GM18870 (cell line): ENCODE results near the gene WNK1.
"Not testable (repeated sequence)": the region's sequence is repeated elsewhere in the genome, so short reads cannot be mapped to it uniquely, and the experiment has no call there.

ENCODE experiments used
- ATAC-seq: cut with Tn5 transposase; IDR thresholded peaks from one replicate; pipeline ENCODE4 v1.9.1; 2021; ENCODE audit warnings: moderate library complexity; ENCODE audit not compliant: unreplicated experiment

WNK1 gene

DNA sequence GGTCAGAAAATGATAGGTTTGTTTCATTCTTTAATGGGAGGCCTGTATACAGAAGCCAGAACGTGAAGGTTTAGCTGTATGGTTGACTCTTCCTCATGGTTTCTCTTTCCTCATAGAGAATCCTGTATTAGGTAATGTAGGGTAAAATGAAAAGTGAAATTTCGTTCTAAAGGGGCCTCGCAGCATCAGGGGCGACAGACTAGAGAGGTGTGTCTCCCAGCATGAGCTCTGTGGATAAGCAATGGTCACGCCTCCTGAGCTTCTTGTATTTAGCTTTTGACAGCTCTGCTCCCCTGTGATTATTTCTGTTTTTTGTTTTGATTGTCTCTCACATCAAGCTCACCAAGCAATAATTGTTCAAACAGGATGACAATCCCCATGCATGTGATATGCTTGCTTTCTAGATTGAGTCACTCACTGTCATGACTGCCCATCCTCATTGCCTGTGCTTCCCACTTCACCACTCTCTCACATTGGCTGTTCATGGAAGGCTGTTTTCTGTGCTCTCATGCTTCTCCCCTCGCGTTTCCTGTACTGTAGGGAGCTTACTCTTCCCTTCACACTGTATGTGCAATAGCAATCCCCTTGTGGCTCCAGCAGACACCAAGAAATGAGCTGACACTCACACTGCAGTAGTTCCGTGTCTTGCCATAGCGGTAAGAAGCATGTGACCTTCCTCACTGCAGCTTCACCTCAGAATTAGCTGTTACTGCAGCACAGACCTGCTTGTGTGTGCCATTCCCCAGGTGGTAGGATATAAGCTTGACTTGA, 153.1 kb downstream of the WNK1 start:
- ATAC-seq = no peak

DNA sequence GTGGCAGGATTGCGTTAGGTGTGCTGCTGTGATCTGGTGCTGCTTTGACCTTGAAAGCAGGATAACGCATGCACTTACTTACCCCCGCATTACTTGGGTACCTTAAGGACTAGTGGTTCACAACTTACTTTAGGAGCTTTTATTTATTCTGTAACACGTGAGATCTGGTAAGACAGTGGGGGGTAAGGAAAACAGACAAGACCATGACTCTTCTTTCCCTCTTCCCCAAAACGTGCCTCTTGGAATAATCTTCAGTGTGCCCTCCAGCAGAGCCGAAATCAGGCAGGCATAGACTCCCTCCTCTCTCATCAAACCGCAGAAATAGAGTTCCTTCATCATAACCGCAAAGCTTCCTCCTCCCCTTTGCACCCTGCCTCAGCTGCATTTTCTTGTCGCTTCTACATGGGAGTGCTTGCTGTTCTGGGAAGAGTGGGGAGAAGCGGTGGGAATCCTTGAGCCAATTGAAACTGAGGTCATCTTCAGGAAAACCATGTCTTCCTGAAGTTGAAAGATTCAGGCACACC, 153.7 kb downstream of the WNK1 start:
- ATAC-seq = no peak

DNA sequence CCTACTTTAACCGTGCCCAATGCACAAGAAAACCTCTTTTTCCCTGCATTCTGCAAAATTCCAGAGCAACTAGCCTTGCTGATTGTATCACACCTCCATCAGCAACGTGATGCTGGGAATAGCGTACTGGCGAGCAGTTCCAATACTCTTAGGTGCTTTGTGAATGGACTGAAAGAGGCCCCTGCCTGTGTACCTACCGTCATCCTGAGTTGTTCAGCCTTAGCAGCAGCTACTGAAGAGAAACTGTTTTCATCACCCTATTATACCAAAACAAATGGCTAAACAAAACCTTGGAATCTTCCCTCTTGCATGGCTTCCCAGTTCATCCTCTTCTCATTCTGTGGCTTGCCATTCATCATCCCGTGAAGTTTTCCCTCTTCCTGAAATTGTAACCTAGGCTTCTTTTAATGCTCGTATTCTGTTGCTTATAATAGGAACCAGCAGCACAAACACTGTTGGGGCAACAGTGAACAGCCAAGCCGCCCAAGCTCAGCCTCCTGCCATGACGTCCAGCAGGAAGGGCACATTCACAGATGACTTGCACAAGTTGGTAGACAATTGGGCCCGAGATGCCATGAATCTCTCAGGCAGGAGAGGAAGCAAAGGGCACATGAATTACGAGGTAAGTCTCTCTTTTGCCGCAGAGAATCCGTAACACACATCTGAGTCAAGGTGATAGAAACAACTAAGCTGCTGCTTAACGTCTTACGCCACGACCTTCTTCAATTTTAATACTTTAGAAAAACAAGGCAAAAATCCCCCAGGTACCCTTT, 155.2 kb downstream of the WNK1 start:
- ATAC-seq = no peak

DNA sequence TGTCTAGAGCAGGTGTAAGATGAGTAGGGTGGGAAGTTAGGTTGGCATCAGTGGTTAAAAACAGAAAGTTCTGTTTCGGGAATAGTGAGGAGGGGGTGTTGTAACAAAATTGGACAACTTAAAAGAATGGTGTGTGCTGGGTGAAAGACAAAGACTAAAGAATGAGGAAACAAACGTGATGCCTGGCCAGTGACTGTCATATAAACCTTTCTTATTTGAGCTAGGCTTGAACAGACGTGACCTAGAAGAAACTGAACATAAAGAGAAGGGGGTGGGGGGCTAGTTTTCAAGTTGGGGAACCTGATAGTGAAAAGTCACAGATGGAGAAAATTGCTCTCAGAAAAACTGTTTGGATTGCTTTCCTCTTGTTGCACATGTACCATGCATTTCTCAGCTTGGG, 157.5 kb downstream of the WNK1 start:
- ATAC-seq = no peak

DNA sequence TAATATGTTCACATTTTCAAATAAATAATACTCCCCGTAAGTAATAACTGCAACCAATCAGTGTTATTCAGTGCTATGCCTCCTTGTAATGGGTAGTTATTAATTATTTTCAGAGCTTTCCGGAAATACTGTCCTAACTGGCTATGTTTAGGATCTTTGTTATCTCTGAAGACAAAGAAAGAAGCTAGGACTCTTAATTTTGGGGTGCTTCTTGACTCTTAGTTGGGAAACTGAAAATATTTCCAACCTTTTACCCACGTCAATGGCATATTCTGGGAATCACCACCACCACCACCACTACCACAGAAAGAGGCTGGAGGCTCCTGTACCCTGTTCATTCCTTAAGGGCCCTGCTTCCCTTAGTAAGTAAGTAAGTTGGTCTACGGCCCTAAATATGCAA, 158.0 kb downstream of the WNK1 start:
- ATAC-seq = no peak

DNA sequence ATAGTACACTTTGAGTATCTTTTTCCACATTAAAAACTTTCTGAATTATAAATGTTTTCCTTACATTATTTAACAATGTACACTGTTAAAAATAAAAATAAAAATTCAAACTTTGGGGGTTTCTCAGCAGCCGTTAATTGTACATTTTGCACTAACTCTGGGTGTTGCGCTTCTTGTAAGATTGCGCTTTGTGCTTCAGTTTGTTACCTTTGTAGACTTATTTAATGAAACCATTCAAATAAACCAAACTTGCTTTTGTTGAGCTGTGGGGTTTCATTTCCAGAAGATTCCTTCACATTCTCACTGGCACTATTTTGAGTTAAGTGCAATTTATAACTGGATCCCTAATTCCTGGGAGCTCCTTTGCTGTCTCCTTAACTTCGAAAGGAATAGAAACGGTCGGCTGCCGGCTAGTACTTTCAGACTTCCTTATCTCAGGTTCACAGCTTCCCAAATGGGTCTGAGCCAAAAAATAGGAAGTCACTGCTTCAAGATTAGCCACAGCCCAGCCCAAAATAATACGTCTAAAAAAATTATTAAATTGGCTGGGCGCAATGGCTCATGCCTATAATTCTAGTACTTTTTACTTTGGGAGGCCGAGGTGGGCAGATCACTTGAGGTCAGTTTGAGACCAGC, 158.9 kb downstream of the WNK1 start:
- ATAC-seq = no peak

DNA sequence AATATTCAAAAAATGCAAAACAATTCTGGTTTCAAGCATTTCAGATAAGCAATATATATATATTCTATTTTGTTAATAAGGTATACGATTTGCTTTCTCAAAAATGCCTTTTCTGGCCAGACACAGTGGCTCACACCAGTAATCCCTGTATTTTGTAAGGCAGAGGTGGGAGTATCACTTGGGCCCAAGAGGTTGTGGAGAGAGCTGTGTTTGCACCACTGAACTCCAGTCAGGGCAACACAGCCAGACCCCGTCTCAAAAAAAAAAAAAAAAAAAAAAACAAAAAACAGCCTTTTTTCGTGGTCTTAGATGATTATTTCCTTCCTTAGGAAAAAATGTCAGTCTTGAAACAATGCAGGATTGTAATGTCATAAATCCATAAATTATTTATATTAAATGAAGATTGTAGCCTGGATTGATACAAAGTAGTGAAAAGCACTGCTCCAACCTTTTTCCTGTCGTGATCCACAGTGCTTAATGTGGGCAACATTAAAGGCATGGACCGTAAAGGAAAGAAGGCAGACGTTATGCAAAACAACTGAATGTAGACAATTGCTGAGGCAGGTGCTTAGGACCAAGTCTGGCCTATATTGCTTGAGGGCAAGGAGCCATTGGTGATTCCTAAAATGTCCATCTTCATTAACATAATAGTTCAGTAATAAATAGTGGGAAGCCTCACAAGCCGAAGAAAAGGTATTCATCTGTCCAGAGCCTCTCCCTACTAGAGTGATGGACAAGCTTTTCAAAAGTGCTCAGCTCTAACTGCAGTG, 160.3 kb downstream of the WNK1 start:
- no peak for ATAC-seq

DNA sequence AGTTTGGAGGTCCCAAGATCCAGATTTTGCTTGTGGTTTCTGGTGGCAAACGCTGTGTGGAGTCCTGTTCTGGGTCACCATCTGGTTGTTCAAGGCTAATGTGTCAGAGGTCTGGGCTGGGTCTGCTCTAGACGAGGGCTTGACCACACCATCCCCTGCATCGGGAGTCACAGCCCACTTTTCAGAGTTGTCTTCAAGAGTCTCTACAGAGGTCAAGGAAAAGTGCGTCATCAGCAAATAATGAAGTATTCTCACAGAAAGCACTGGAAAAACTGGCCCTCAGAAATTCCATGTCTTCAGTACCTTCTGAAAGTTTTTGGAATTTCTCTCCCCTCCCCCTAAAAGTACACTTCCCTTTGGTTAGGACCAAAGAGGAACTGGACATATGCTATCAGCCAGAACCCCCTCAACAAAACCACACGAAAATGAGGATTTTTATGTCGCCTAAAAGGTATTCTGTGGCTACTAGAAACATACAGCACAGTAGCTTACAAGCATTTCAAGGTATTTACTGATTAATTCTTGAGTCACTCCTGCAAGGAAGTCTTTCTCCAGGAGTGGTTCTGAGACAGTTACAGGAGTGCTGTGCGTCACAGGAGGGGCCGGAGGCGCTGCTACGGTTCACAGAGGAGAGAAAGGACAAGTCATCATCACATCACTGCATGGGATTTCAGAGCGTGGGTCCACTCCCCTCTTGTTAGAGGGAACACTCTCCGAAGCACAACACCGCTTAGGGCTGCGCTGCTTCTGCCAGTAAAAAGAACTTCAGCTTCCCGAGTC, 161.7 kb downstream of the WNK1 start:
- no peak for ATAC-seq

DNA sequence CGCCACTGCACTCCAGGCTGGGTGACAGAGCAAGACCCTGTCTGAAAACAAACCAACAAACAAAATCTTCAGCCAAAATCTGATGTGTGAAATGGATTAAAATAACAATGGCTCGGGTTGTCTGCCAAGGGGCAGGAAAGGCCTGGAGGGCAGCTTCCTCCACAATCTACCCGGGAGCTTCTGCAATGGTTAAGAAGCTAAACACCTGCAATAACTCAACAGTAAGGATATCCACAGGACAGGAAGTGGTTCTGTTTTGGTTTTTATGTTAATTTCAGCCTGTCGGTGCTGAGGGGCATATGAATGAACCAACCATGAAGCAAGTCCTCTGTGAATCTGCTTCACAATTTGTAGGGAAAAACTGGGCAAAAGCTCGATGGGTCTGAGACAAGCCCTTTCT, 162.7 kb downstream of the WNK1 start:
- ATAC-seq = no peak

DNA sequence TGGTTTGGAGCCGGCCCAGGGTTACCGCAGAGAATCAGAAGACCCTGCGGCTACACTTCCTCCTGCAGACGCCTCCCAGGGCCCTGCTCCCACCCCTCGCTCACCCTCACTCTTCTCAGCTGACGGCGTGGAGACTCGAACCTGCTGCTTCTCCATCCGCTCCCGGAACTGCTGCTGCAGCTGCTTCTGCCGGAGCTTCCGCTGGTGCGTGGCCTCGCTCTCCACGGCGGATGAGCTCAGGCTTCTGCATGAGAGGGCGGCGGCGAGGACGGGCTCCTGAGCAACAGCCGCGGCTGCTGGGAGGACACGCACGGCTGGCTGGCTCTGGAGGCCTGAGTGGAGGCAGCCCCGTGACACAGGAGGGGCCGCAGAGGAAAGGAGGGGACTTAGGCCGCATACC, 163.9 kb downstream of the WNK1 start:
- ATAC-seq = no peak

DNA sequence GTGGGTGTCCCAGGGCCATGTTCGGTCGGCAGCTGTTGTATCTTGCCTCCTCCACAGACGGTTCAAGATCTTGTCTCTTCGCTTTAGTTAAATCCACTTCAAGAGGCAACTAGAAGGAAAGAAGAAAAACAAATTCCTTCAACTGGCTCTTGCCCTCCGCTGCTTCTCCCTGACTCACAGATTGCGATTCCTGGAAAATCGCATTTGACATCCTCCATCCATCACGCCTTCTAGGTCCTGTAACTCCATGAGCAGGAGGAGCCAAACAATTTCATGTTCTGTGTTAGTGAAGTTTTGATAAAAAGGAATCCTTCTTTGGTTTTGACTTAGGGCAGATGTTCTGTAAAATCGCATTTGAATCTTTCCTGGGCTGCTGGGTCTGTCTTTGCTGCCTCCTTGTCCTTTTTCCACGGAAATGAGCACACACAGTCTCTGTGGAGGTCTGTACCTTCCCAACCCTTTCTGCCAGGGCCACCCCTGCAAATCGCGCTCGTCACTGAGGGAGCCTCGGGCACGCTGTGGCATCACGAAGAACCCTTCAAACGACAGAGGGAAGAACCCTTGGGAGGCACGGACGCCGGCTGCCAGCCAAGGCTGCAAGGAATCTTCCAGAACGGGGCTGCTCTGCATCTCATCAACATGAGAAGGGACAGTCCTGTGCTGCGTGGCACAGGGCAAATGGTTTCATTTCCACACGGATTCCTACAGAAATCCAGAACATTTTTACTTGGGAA, 164.5 kb downstream of the WNK1 start:
- ATAC-seq = no peak

DNA sequence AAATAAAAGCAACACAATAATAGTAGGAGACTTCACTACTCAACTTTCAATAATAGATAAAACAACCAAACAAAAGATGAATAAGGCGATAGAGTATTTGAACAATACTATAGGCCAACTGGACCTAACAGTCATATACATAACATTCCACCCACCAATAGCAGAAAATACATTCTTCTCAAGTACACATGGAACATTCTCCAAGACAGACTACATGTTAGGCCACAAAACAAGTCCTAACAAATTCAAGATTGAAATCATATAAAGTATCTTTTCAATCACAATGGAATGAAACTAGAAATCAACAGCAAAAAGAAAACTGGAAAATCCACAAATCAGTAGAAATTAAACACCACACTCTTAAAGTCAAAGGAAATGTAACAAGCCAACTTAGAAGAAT, 168.3 kb downstream of the WNK1 start:
- ATAC-seq = no peak

DNA sequence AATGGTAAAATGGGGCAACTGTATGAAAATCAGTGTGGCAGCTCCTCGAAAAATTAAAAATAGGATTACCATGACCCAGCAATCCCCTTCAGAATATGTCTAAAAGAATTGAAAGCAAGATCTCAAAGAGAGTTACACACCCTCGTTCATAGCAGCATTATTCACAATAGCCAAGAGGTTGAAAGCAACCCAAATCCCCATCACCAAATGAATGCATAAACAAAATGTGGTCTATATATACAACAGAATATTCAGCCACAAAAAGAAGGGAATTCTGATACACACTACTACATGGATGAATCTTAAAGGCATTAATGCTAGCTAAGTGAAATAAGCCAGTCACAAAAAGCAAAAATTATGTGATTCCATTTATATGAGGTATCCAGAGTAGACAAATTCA, 169.9 kb downstream of the WNK1 start:
- no peak for ATAC-seq

DNA sequence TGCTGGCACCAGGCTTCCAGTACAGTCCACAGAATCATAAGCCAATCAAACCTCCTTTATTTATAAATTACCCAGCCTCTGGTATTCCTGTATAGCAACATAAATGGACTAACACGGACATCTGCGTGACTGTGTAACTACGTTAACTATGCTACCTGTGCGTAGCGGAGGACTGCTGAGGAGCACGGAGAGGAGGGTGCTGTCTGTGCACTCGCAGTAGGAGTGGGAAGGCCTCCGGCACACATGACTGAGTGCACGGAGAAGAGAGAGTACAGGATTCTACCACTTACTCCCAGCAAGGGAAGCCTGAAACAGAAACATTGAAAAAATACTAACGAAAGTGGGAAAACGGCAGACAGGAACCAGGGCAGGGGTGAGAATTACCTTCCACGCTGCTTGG, 174.3 kb downstream of the WNK1 start:
- no peak for ATAC-seq

DNA sequence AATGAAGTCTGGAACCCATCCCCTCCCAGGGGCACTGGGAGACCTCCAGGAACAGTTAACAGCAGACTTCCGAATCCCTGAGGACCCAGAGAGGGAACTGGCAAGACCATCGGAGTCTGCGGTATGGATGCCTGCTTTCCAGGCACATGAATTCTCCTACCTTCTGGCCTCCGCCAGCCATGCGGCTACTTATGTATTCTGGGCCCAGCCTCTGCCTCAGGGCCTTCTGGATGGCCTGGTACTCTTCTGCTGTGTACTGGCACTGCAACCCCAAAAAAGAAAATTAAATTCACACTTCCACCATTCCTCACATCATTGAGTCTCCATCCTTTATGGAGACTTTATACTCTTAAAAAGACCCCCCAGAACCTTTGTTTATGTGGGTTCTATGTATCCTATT, 178.7 kb downstream of the WNK1 start:
- no peak for ATAC-seq

DNA sequence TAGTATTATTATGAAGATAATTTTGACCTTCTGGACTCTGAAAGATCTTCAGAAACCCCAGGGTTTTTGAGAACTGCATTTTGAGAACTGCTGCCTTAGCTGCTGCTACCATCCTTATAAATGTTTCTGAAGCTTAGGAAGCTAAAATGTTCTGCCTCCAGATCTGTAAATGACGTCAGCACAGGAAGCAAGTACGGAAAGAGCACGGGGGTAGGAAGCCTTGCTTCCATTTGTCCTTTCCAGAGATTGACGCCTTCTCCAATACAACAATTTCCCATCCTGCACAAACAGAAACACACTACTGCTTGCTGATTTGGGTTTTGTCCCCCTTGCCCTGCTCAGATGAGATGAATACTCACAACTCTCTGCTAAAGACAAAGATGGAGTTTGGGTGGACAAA, 179.2 kb downstream of the WNK1 start:
- no peak for ATAC-seq

DNA sequence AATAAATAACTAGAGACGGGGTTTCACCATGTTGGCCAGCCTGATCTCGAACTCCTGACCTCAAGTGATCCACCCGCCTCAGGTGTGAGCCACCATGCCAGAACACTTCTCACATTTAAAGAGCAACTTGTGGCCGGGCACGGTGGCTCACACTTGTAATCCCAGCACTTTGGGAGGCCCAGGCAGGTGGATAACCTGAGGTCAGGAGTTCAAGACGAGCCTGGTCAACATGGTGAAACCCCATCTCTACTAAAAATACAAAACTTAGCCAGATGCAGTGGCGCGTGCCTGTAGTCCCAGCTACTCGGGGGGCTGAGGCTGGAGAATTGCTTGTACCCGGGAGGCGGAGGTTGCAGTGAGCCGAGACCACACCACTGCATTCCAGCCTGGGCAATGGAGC, 183.5 kb downstream of the WNK1 start:
- not testable (repeated sequence) for ATAC-seq

DNA sequence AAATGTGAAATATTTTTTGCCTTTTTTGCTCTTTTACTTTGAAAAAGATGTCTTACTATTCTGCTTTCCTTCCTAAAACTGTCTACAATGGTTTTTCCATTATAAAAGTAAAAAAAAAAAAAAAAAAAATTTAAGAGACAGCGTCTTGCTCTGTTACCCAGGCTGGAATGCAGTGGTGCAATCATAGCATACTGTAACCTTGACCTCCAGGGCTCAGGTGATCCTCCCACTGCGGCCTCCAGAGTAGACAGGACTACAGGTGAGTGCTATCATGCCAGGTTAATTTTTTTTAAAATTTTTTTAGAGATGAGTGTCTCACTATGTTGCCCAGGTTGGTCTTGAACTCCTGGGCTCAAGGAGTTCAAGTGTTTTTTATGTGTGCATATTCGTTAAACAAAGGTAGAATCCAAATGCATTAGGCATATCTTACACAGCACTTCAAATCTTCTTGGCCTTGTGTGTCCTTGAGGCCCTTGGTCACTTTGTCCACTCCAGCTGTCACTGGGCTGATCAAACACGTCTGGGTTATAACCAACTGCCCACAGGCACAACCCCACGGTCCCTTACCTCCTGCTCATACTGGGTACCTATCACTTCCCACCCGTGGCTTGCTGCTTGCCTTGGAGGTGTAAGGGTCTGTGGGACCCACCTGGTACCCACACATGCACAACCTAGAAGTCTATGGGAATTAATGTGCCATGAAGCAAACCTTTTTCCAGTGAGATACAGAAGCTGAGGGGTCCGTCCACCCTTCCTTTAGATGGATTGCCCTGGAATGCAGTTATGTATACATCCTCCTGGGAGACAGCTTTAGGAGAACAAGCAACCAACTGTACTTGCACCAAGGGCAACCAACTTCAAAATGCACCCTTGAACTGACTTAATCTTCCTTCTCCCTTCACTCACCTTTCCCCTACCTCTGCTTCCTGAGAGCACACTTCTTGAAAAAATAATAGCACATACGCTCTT, 184.3 kb downstream of the WNK1 start:
- no peak for ATAC-seq
